ENCODE data around the gene DCANP1. TPM values are rescaled to one million over a fixed set of nuclear protein-coding genes. Genes with fewer than 3 reads are reported as not detected.

The DCANP1 gene
- total RNA-seq, 6 experiments from 2014 or later, result not detected

DNA sequence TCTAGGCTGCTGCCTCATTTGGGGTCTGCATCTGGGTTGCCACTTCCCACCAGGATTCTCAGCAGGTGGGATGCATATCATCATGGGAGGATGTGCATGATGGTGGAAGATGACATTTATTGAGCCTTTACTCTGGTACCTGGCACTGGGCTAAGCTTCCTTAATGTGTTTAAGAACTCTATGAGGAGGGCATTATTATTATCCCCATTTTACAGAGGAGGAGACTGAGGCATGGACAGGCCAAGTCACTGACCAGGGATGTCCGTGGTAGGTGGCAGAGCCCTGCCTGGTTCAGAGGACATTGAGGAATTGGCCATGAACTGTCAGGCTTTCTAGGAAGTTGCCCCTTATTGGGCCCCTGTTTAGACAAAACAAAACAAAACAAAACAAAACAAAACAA, 36.1 kb upstream of the DCANP1 start:
- Mint-ChIP-seq H3K27ac (no peak overlapping the region), H3K4me3 (no peak overlapping the region), H3K27me3 (ENCODE audit: insufficient read depth) (peaks cover 38% of the 10 kb centered on the region), H3K4me1 (ENCODE audit: low read depth) (peaks cover 4% of the 10 kb centered on the region), H3K9me3 (no peaks in the 10 kb centered on the region), H3K36me3 (ENCODE audit: low read depth) (no peaks in the 10 kb centered on the region)
- TF ChIP-seq, protein P1, sequence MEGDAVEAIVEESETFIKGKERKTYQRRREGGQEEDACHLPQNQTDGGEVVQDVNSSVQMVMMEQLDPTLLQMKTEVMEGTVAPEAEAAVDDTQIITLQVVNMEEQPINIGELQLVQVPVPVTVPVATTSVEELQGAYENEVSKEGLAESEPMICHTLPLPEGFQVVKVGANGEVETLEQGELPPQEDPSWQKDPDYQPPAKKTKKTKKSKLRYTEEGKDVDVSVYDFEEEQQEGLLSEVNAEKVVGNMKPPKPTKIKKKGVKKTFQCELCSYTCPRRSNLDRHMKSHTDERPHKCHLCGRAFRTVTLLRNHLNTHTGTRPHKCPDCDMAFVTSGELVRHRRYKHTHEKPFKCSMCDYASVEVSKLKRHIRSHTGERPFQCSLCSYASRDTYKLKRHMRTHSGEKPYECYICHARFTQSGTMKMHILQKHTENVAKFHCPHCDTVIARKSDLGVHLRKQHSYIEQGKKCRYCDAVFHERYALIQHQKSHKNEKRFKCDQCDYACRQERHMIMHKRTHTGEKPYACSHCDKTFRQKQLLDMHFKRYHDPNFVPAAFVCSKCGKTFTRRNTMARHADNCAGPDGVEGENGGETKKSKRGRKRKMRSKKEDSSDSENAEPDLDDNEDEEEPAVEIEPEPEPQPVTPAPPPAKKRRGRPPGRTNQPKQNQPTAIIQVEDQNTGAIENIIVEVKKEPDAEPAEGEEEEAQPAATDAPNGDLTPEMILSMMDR (IDR thresholded peaks at IDR 0.05), result no peak
- no peak for DNase-seq

DNA sequence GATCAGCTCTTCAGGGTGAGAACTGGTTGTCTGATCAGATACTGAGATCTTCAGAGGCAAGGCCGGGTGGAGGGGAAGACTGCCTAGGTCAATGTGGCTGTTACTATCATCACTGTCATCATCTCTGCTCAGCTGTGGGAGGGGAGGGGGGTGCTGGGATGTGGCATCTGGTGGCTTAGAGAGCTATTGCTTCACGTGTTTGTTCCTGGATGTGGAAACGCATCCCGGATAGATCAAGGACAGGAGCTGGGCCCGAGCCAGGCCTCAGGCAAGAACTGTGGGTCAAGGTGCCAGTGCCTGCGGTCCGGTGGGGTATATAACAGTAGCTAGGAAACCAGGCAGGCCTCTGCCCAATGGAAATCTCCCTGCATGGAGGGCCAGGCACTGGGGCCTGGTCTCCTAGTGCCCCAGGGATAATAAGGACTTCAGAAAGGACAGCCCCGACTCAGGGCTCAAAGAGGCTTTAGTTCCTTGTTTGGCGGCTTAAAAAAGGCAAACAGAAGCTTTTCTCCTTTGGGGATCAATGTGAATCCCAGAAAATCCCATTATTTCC, 35.3 kb upstream of the DCANP1 start:
- no peak for DNase-seq
- Mint-ChIP-seq H3K27ac (no peak overlapping the region), H3K36me3 (ENCODE audit: low read depth) (no peaks in the 10 kb centered on the region), H3K4me1 (ENCODE audit: low read depth) (no peaks in the 10 kb centered on the region), H3K4me3 (no peak overlapping the region), H3K27me3 (ENCODE audit: insufficient read depth) (peaks cover 40% of the 10 kb centered on the region), H3K9me3 (no peaks in the 10 kb centered on the region)
- TF ChIP-seq, protein P1 (IDR thresholded peaks at IDR 0.05), result no peak

DNA sequence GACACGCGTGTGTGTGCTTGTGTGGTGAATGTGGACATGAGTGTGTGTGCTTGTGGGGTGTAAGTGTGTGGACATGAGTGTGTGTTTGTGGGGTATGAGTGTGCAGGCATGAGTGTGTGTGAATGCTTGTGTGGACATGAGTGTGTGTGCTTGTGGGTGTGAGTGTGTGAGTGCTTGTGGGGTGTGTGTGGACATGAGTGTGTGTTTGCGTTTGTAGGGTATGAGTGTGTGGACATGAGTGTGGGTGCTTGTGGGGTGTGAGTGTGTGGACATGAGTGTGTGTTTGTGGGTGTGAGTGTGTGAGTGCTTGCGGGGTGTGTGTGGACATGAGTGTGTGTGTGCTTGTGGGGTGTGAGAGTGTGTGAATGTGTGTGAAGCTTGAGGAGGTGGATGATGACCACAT, 34.8 kb upstream of the DCANP1 start:
- H3K4me3 Mint-ChIP-seq, result no peak overlapping the region
- peaks cover 38% of the 10 kb centered on the region for H3K27me3 Mint-ChIP-seq (ENCODE audit: insufficient read depth)
- DNase-seq, result no peak
- H3K9me3 Mint-ChIP-seq, result no peaks in the 10 kb centered on the region
- H3K27ac Mint-ChIP-seq, result no peak overlapping the region
- TF ChIP-seq, protein P1 (IDR thresholded peaks at IDR 0.05), result no peak
- no peaks in the 10 kb centered on the region for H3K4me1 Mint-ChIP-seq (ENCODE audit: low read depth)
- no peaks in the 10 kb centered on the region for H3K36me3 Mint-ChIP-seq (ENCODE audit: low read depth)

DNA sequence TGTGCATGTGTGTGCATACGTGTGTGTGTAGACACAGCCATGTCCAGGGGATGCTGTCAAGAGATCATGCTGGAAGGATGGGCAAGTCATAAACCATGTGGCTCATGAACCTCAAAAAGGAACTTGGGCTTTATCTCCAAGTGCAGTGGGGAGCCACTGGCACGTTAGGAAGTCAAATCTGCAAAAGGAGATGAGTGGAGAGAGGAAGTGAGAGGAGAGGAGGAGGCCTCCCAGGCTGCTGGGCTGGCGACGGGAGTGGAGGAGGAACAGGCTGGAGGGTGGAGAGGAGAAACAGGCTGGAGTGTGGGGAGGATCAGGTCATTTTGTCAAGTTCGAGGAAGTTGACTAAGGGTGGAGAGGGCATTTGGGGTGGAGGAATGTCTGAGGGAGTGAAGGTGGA, 34.2 kb upstream of the DCANP1 start:
- Mint-ChIP-seq H3K4me3 (no peak overlapping the region), H3K36me3 (ENCODE audit: low read depth) (no peaks in the 10 kb centered on the region), H3K27me3 (ENCODE audit: insufficient read depth) (peaks cover 34% of the 10 kb centered on the region), H3K9me3 (no peaks in the 10 kb centered on the region), H3K4me1 (ENCODE audit: low read depth) (no peaks in the 10 kb centered on the region), H3K27ac (no peak overlapping the region)
- TF ChIP-seq, protein P1 (IDR thresholded peaks at IDR 0.05), result no peak
- no peak for DNase-seq

DNA sequence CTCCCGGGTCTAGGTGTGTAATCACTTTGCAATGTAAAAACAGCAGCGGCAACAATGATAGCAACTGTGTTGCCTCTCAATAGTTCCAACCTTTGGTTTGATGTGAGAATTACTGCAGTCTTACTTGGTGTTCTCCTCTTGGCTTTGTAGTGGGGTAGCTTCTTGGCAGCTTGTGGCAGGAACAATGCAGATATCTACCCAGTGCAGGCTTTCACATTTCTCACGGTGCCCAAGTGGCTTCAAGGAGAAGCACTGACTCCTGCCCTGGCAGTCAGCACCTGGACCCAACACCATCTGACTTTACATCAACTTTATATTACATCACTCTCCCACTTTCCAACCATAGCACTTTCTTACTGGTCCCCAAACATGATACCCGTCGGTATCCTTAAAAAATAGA, 33.4 kb upstream of the DCANP1 start:
- TF ChIP-seq, protein P1 (IDR thresholded peaks at IDR 0.05), result no peak
- H3K4me1 Mint-ChIP-seq (ENCODE audit: low read depth), result no peaks in the 10 kb centered on the region
- H3K27me3 Mint-ChIP-seq (ENCODE audit: insufficient read depth), result peaks cover 31% of the 10 kb centered on the region
- no peaks in the 10 kb centered on the region for H3K36me3 Mint-ChIP-seq (ENCODE audit: low read depth)
- H3K4me3 Mint-ChIP-seq, result no peak overlapping the region
- no peak overlapping the region for H3K27ac Mint-ChIP-seq
- DNase-seq, result no peak
- no peaks in the 10 kb centered on the region for H3K9me3 Mint-ChIP-seq

DNA sequence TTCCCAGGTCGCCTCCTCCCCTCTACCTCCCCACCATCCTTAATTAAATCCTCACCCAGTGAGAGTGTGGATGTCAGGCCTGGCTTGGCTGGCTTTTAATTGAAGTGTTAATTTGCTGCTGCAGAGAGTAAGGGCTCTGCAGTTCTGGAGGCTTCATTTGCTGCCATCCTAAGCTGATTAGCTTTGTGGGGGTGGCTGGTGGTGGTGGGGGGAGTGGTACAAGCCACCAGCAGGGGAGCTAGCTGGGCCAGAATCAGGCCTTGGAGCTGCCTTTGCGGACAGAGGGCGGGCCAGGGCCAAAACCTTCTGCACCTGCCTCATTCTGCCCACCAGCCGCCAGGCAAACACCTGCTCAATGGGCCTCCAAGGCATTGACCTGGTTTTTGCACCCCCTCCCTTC, 31.8 kb upstream of the DCANP1 start:
- Mint-ChIP-seq H3K36me3 (ENCODE audit: low read depth) (no peaks in the 10 kb centered on the region), H3K27ac (no peak overlapping the region), H3K27me3 (ENCODE audit: insufficient read depth) (peaks cover 33% of the 10 kb centered on the region), H3K9me3 (no peaks in the 10 kb centered on the region), H3K4me1 (ENCODE audit: low read depth) (no peaks in the 10 kb centered on the region), H3K4me3 (no peak overlapping the region)
- no peak for DNase-seq
- TF ChIP-seq, protein P1 (IDR thresholded peaks at IDR 0.05), result no peak

Data from HFFc6 (cell line).